SK-N-SH treated with all-trans-retinoic acid at 6 μM for 48 hours (cell line): ENCODE measurements around the gene RRP1.

Source experiments
- ATAC-seq: fragments of 200-7000 bp; cut with Tn5 transposase; 3 replicates; pipeline ENCODE4 v1.9.1; 2020; ENCODE audit warnings: mild to moderate bottlenecking, moderate library complexity
- ARNTL ChIP-seq: fragments of 450-650 bp; formaldehyde crosslinking; IDR thresholded peaks from 2 replicates; pipeline ENCODE4 v1.5.0; 2020; ENCODE audit warnings: low read depth, mild to moderate bottlenecking, moderate library complexity, borderline replicate concordance
- BACH2 ChIP-seq: fragments of 250-450 bp; sonication (Bioruptor Pico); IDR thresholded peaks from 2 replicates; pipeline ENCODE4 v1.9.0; 2021; ENCODE audit warnings: mild to moderate bottlenecking, borderline replicate concordance
- CSDC2 ChIP-seq: fragments of 250-450 bp; sonication (Bioruptor Pico); IDR thresholded peaks from 2 replicates; pipeline ENCODE4 v1.5.0; 2020; ENCODE audit warnings: mild to moderate bottlenecking, moderate library complexity
- CSRNP3 ChIP-seq: fragments of 250-450 bp; sonication (Bioruptor Pico); IDR thresholded peaks from 2 replicates; pipeline ENCODE4 v1.5.1; 2021; ENCODE audit warnings: mild to moderate bottlenecking, moderate library complexity
- ESRRG ChIP-seq: fragments of 250-450 bp; sonication (Bioruptor Pico); IDR thresholded peaks from 2 replicates; pipeline ENCODE4 v1.6.1; 2021; ENCODE audit warnings: mild to moderate bottlenecking
- GLIS3 ChIP-seq: fragments of 250-450 bp; sonication (Bioruptor Pico); IDR thresholded peaks from 2 replicates; pipeline ENCODE4 v1.5.0; 2020; ENCODE audit warnings: mild to moderate bottlenecking, moderate library complexity
- ISL1 ChIP-seq: fragments of 250-450 bp; sonication (Bioruptor Pico); IDR thresholded peaks from 2 replicates; pipeline ENCODE4 v2.1.2; 2022; ENCODE audit warnings: mild to moderate bottlenecking, moderate library complexity
- OSR1 ChIP-seq: fragments of 250-450 bp; sonication (Bioruptor Pico); IDR thresholded peaks from 2 replicates; pipeline ENCODE4 v1.8.0; 2022; ENCODE audit warnings: moderate library complexity, mild to moderate bottlenecking, inconsistent platforms
- PATZ1 ChIP-seq: fragments of 250-450 bp; sonication (Bioruptor Pico); IDR thresholded peaks from 2 replicates; pipeline ENCODE4 v1.8.0; 2020; ENCODE audit warnings: mild to moderate bottlenecking, moderate library complexity, borderline replicate concordance
- POU6F1 ChIP-seq: fragments of 250-450 bp; sonication (Bioruptor Pico); IDR thresholded peaks from 2 replicates; pipeline ENCODE4 v1.8.0; 2021; ENCODE audit warnings: low read depth, mild to moderate bottlenecking, moderate library complexity, borderline replicate concordance
- PPARA ChIP-seq: fragments of 250-450 bp; sonication (Bioruptor Pico); IDR thresholded peaks from 2 replicates; pipeline ENCODE4 v1.5.0; 2020; ENCODE audit warnings: mild to moderate bottlenecking, borderline replicate concordance
- RARB ChIP-seq: fragments of 250-450 bp; sonication (Bioruptor Pico); IDR thresholded peaks from 2 replicates; pipeline ENCODE4 v1.8.0; 2021; ENCODE audit warnings: mild to moderate bottlenecking, moderate library complexity
- SNAI2 ChIP-seq: fragments of 250-450 bp; sonication (Bioruptor Pico); IDR thresholded peaks from 2 replicates; pipeline ENCODE4 v1.5.0; 2020; ENCODE audit warnings: mild to moderate bottlenecking, moderate library complexity
- TCF4 ChIP-seq: fragments of 250-450 bp; sonication (Bioruptor Pico); IDR thresholded peaks from 2 replicates; pipeline ENCODE4 v1.8.0; 2021; ENCODE audit warnings: mild to moderate bottlenecking, moderate library complexity, borderline replicate concordance
- TOX ChIP-seq: fragments of 250-450 bp; sonication (Bioruptor Pico); IDR thresholded peaks from 2 replicates; pipeline ENCODE4 v1.8.0; 2021; ENCODE audit warnings: mild to moderate bottlenecking, moderate library complexity, borderline replicate concordance
- ZC3H10 ChIP-seq: fragments of 250-450 bp; sonication (Bioruptor Pico); IDR thresholded peaks from 2 replicates; pipeline ENCODE4 v1.5.1; 2021; ENCODE audit warnings: mild to moderate bottlenecking, moderate library complexity
- ZFP3 ChIP-seq: fragments of 250-450 bp; sonication (Bioruptor Pico); IDR thresholded peaks from 2 replicates; pipeline ENCODE4 v1.5.0; 2020; ENCODE audit warnings: mild to moderate bottlenecking, moderate library complexity
- ZFP30 ChIP-seq: fragments of 450-650 bp; formaldehyde crosslinking; IDR thresholded peaks from 2 replicates; pipeline ENCODE4 v1.5.0; 2022; ENCODE audit warnings: mild to moderate bottlenecking, moderate library complexity
- ZNF565 ChIP-seq: fragments of 450-650 bp; formaldehyde crosslinking; conservative IDR thresholded peaks from 2 replicates; pipeline ENCODE4 v1.5.0; 2020; ENCODE audit warnings: low read depth, mild to moderate bottlenecking, moderate library complexity
- ZNF70 ChIP-seq: fragments of 450-650 bp; formaldehyde crosslinking; IDR thresholded peaks from 2 replicates; pipeline ENCODE4 v1.5.0; 2020; ENCODE audit warnings: mild to moderate bottlenecking, moderate library complexity
- ZNF8 ChIP-seq: fragments of 450-650 bp; formaldehyde crosslinking; IDR thresholded peaks from 2 replicates; pipeline ENCODE4 v1.5.0; 2020; ENCODE audit warnings: mild to moderate bottlenecking, moderate library complexity

RRP1 gene

GRCh38 chr21:43826623-43826974, 37.2 kb downstream of the RRP1 start (continued):
- no peak for TF ChIP-seq POU6F1
- no peak for TF ChIP-seq CSDC2 (CRISPR knock-in tag)
- TF ChIP-seq ISL1 (CRISPR knock-in tag), result no peak
- TF ChIP-seq PPARA, result no peak
- TF ChIP-seq ZFP3 (CRISPR knock-in tag), result no peak
- TF ChIP-seq, all 23 proteins: peak for 0

- peak; percentile 71 for ATAC-seq
- TF ChIP-seq CSDC2 (CRISPR knock-in tag), result no peak
- no peak for TF ChIP-seq SNAI2 (CRISPR knock-in tag)
- peak; percentile 57; the same call in 1 of the 2 replicates for TF ChIP-seq ZFP3 (CRISPR knock-in tag)
- TF ChIP-seq ESRRG, result no peak
- TF ChIP-seq OSR1 (CRISPR knock-in tag), result no peak
- TF ChIP-seq ZC3H10 (CRISPR knock-in tag), result no peak
- no peak for TF ChIP-seq ZNF70 (CRISPR knock-in tag)
- TF ChIP-seq GLIS3 (CRISPR knock-in tag), result no peak
These were observed 37.7 kb downstream of the RRP1 start for GRCh38 chr21:43827015-43827611.

GRCh38 chr21:43829161-43829560, 39.8 kb downstream of the RRP1 start:
- ATAC-seq, result no peak
- no peak for TF ChIP-seq ZNF8 (CRISPR knock-in tag)
- no peak for TF ChIP-seq TOX
- TF ChIP-seq PATZ1, result no peak
- TF ChIP-seq ARNTL (CRISPR knock-in tag), result no peak
- no peak for TF ChIP-seq RARB
- TF ChIP-seq CSDC2 (CRISPR knock-in tag), result no peak
- no peak for TF ChIP-seq CSRNP3
- TF ChIP-seq ESRRG, result no peak
- no peak for TF ChIP-seq ZFP3 (CRISPR knock-in tag)
- TF ChIP-seq ISL1 (CRISPR knock-in tag), result no peak
- TF ChIP-seq POU6F1, result no peak
- no peak for TF ChIP-seq OSR1 (CRISPR knock-in tag)
- no peak for TF ChIP-seq GLIS3 (CRISPR knock-in tag)
- TF ChIP-seq BACH2 (CRISPR knock-in tag), result no peak
- TF ChIP-seq ZC3H10 (CRISPR knock-in tag), result no peak
- TF ChIP-seq ZFP30 (CRISPR knock-in tag), result no peak
- TF ChIP-seq ZNF565 (CRISPR knock-in tag), result no peak
- TF ChIP-seq SNAI2 (CRISPR knock-in tag), result no peak
- no peak for TF ChIP-seq PPARA

- TF ChIP-seq GLIS3 (CRISPR knock-in tag), result no peak
- TF ChIP-seq, all 23 proteins: peak for 0
- ATAC-seq, result peak; percentile 48
These were observed 40.3 kb downstream of the RRP1 start for GRCh38 chr21:43829575-43830119.

GRCh38 chr21:43832158-43832550, 42.8 kb downstream of the RRP1 start:
- no peak for ATAC-seq
- no peak for TF ChIP-seq ARNTL (CRISPR knock-in tag)
- no peak for TF ChIP-seq RARB
- no peak for TF ChIP-seq TCF4
- no peak for TF ChIP-seq POU6F1
- TF ChIP-seq CSDC2 (CRISPR knock-in tag), result no peak
